ENCODE measurements around the gene DNAH8. TPM values are rescaled to one million over a fixed set of nuclear protein-coding genes. Genes with fewer than 3 reads are reported as not detected.

Gene DNAH8
- total RNA-seq, 1 experiment from 2014 or later: not detected

GRCh38 chr6:38708496-38708895 lies 6.6 kb upstream of the DNAH8 start:
- H3K4me3 ChIP-seq (replicated peaks in 1 of 2; ENCODE audit: low read depth in 1 of 2, low read length in 2 of 2): no peak overlapping the region
- H3K4me2 ChIP-seq (ENCODE audit: low read length): no peak overlapping the region
- intact Hi-C loops (cut with micrococcal nuclease): no loop called here
- no peak overlapping the region for H3K9ac ChIP-seq (ENCODE audit: low read length)
- no peaks in the 10 kb centered on the region for H3K9me2 ChIP-seq (ENCODE audit: insufficient read depth)
- H2AFZ ChIP-seq (ENCODE audit: low read depth, low read length, poor library complexity, severe bottlenecking): no peak overlapping the region
- no peaks in the 10 kb centered on the region for H4K20me1 ChIP-seq (ENCODE audit: insufficient read depth)
- RAD21 ChIA-PET (ENCODE audit: low non-redundant PET in 1 of 2, low total read pairs in 2 of 2, uncharacterized antibody in 2 of 2, unreplicated experiment in 2 of 2): no interaction called here
- DNase-seq (ENCODE audit: low read depth, low spot score): no peak
- H3K4me1 ChIP-seq (ENCODE audit: control insufficient read depth in 1 of 2, insufficient read depth in 2 of 2, low read length in 2 of 2): no peaks in the 10 kb centered on the region; a peak in 1 of 4 replicates
- H3K27me3 ChIP-seq (ENCODE audit: insufficient read depth, low read length): no peaks in the 10 kb centered on the region
- no peaks in the 10 kb centered on the region for H3K79me2 ChIP-seq (ENCODE audit: insufficient read depth, low read length)
- no peaks in the 10 kb centered on the region for H3K36me3 ChIP-seq (ENCODE audit: control insufficient read depth in 1 of 2, insufficient read depth in 2 of 2, low read length in 2 of 2)
- POLR2A ChIA-PET: no interaction called here
- TF ChIP-seq POLR2AphosphoS5 (IDR thresholded peaks at IDR 0.05; ENCODE audit: low read depth, low read length) (no peak), EGR1 (IDR thresholded peaks at IDR 0.05; ENCODE audit: low read depth) (no peak), SP1 (IDR thresholded peaks at IDR 0.05; ENCODE audit: low read depth) (no peak), ZBTB33 (IDR thresholded peaks at IDR 0.05; ENCODE audit: extremely low read depth, insufficient replicate concordance, low read length) (no peak), CTCF (IDR thresholded peaks at IDR 0.05 in 2 of 3, conservative IDR thresholded peaks at IDR 0.05 in 1 of 3; ENCODE audit: borderline replicate concordance in 1 of 3, insufficient read depth in 1 of 3, low read depth in 2 of 3, low read length in 2 of 3) (no peak), EZH2 (IDR thresholded peaks at IDR 0.05) (no peak), RAD21 (IDR thresholded peaks at IDR 0.05; ENCODE audit: low read depth) (no peak), SIN3A (IDR thresholded peaks at IDR 0.05; ENCODE audit: low read depth) (no peak), JUND (IDR thresholded peaks at IDR 0.05) (no peak), YY1 (IDR thresholded peaks at IDR 0.05; ENCODE audit: extremely low read depth, insufficient replicate concordance, low read depth, low read length) (no peak), CBX3 (IDR thresholded peaks at IDR 0.05; ENCODE audit: low read depth) (no peak), ATF3 (IDR thresholded peaks at IDR 0.05) (no peak), EZH2phosphoT487 (IDR thresholded peaks at IDR 0.05; ENCODE audit: borderline replicate concordance) (no peak), FOSL1 (IDR thresholded peaks at IDR 0.05; ENCODE audit: low read depth) (no peak), MAX (IDR thresholded peaks at IDR 0.05) (no peak), ELF1 (IDR thresholded peaks at IDR 0.05; ENCODE audit: borderline replicate concordance, low read depth) (no peak), SRF (IDR thresholded peaks at IDR 0.05; ENCODE audit: low read depth) (no peak), REST (IDR thresholded peaks at IDR 0.05; ENCODE audit: low read depth) (no peak), ZNF274 (IDR thresholded peaks at IDR 0.05; ENCODE audit: low read depth, low read length) (no peak), TCF7L2 (IDR thresholded peaks at IDR 0.05; ENCODE audit: borderline replicate concordance, extremely low read depth, insufficient read depth, insufficient read length) (no peak)
- peaks cover 0 to 7% of the 10 kb centered on the region in 2 experiments; a peak in 1 of 4 replicates for H3K9me3 ChIP-seq (ENCODE audit: control insufficient read depth in 1 of 2, insufficient read depth in 1 of 2, low read depth in 1 of 2, low read length in 2 of 2)
- CTCF ChIA-PET: no interaction called here
- BruUV-seq (replicated peaks): no TSS peak
- H3K27ac ChIP-seq (ENCODE audit: low read depth, low read length): no peak overlapping the region
- no peak for ATAC-seq
